ENCODE data around the gene VAV2. TPM values are rescaled to one million over a fixed set of nuclear protein-coding genes. Genes with fewer than 3 reads are reported as not detected.
A peak's percentile ranks its signal among the peaks of the same experiment; 100 is the strongest.

Gene VAV2
- total and polyA plus RNA-seq, 8 donors: 25.3 to 44.1 (median 35.5) TPM

- TF ChIP-seq CTCF (IDR thresholded peaks at IDR 0.05): no peak
- intact Hi-C loops (cut with DNase I): no loop called here
- Histone ChIP-seq H3K4me3 (no peak overlapping the region), H3K4me1 (no peaks in the 10 kb centered on the region), H3K36me3 (peaks cover 0 to 5% of the 10 kb centered on the region in 2 donors), H3K27me3 (no peaks in the 10 kb centered on the region), H3K27ac (no peak overlapping the region), H3K9me3 (no peaks in the 10 kb centered on the region)
- ATAC-seq (no peak), DNase-seq (peak in 1 of 4 donors; percentile 53)
Observed at GRCh38 chr9:133834080-133834976, 157.8 kb downstream of the VAV2 start.

- Histone ChIP-seq H3K27ac (no peak overlapping the region), H3K9me3 (no peaks in the 10 kb centered on the region), H3K4me3 (no peak overlapping the region), H3K36me3 (peaks cover 0 to 5% of the 10 kb centered on the region in 2 donors), H3K4me1 (no peaks in the 10 kb centered on the region), H3K27me3 (no peaks in the 10 kb centered on the region)
- intact Hi-C loops (cut with DNase I): no loop called here
- no peak for TF ChIP-seq CTCF (IDR thresholded peaks at IDR 0.05)
- DNase-seq (peak in 1 of 4 donors; percentile 61), ATAC-seq (no peak)
Observed at GRCh38 chr9:133833388-133834025, 158.6 kb downstream of the VAV2 start.

- DNase-seq (peak in 1 of 4 donors; percentile 58), ATAC-seq (no peak)
- H3K4me3 ChIP-seq: no peak overlapping the region
- no peaks in the 10 kb centered on the region for H3K27me3 ChIP-seq
- intact Hi-C loops (cut with DNase I): no loop called here
- no peak overlapping the region for H3K27ac ChIP-seq
- TF ChIP-seq CTCF (IDR thresholded peaks at IDR 0.05): no peak
- no peaks in the 10 kb centered on the region for H3K4me1 ChIP-seq
- no peaks in the 10 kb centered on the region for H3K9me3 ChIP-seq
- H3K36me3 ChIP-seq: peaks cover 0 to 5% of the 10 kb centered on the region in 2 donors
Observed at GRCh38 chr9:133832877-133833276, 159.2 kb downstream of the VAV2 start.

GRCh38 chr9:133830711-133831110 is 161.4 kb downstream of the VAV2 start:
- Histone ChIP-seq H3K36me3 (peaks cover 0 to 5% of the 10 kb centered on the region in 2 donors), H3K4me3 (no peak overlapping the region), H3K4me1 (no peaks in the 10 kb centered on the region), H3K27ac (no peak overlapping the region), H3K9me3 (no peaks in the 10 kb centered on the region), H3K27me3 (no peaks in the 10 kb centered on the region)
- intact Hi-C loops (cut with DNase I): no loop called here
- no peak for TF ChIP-seq CTCF (IDR thresholded peaks at IDR 0.05)
- DNase-seq (no peak), ATAC-seq (no peak)

- no peaks in the 10 kb centered on the region for H3K27me3 ChIP-seq
- no peaks in the 10 kb centered on the region for H3K9me3 ChIP-seq
- no peaks in the 10 kb centered on the region for H3K4me1 ChIP-seq
- DNase-seq (no peak), ATAC-seq (no peak)
- no peak overlapping the region for H3K27ac ChIP-seq
- H3K36me3 ChIP-seq: peaks cover 0 to 5% of the 10 kb centered on the region in 2 donors
- no peak for TF ChIP-seq CTCF (IDR thresholded peaks at IDR 0.05)
- intact Hi-C loops (cut with DNase I): no loop called here
- no peak overlapping the region for H3K4me3 ChIP-seq
Observed at GRCh38 chr9:133830310-133830709, 161.8 kb downstream of the VAV2 start.

All from left lung (tissue), 10 donors.